GM21717 (cell line): ENCODE results near the gene CCNE1.

ENCODE experiments used
- ATAC-seq: cut with Tn5 transposase; IDR thresholded peaks from one replicate; pipeline ENCODE4 v1.9.1; 2021; ENCODE audit warnings: mild to moderate bottlenecking, moderate library complexity; ENCODE audit not compliant: unreplicated experiment

Gene CCNE1

GRCh38 chr19:29873024-29873800, 61.4 kb downstream of the CCNE1 start:
- ATAC-seq = no peak
